Glutamatergic neuron (in vitro differentiated cells): ENCODE measurements around the gene TGM6. TPM values are rescaled to one million over a fixed set of nuclear protein-coding genes. Genes with fewer than 3 reads are reported as not detected.

Experiments
- DNase-seq: peaks from one replicate; pipeline ENCODE4 v3.0.0; 2022
- H3K27ac Mint-ChIP-seq: one replicate; pipeline ENCODE4 v1.8.0; 2020; ENCODE audit warnings: mild to moderate bottlenecking, mixed read lengths, inconsistent platforms; ENCODE audit not compliant: unreplicated experiment
- H3K27me3 Mint-ChIP-seq: one replicate; pipeline ENCODE4 v1.8.0; 2020; ENCODE audit warnings: mild to moderate bottlenecking, moderate library complexity, mixed read lengths, inconsistent platforms; ENCODE audit not compliant: unreplicated experiment
- H3K36me3 Mint-ChIP-seq: one replicate; pipeline ENCODE4 v1.8.0; 2020; ENCODE audit warnings: mild to moderate bottlenecking, mixed read lengths, inconsistent platforms; ENCODE audit not compliant: unreplicated experiment
- H3K4me1 Mint-ChIP-seq: one replicate; pipeline ENCODE4 v1.8.0; 2020; ENCODE audit warnings: mild to moderate bottlenecking, low read depth, mixed read lengths, inconsistent platforms; ENCODE audit not compliant: unreplicated experiment
- H3K4me3 Mint-ChIP-seq: one replicate; pipeline ENCODE4 v1.8.0; 2020; ENCODE audit warnings: mild to moderate bottlenecking, mixed read lengths, inconsistent platforms; ENCODE audit not compliant: unreplicated experiment
- H3K9me3 Mint-ChIP-seq: one replicate; pipeline ENCODE4 v1.8.0; 2020; ENCODE audit warnings: mild to moderate bottlenecking, moderate library complexity, mixed read lengths, inconsistent platforms; ENCODE audit not compliant: unreplicated experiment
- total RNA-seq: library from RNA; stranded (reverse); fragmentation: NEBNext Ultra II Directional; extraction: Animal tissue kit (Norgen Biotek cat#: 25700); gene quantifications from one replicate; pipeline ENCODE4 v1.2.1, GENCODE V29; 2021; ENCODE audit not compliant: unreplicated experiment
- TF ChIP-seq, protein P1 (sequence below): fragments of 200-600 bp; sonication (generic); IDR thresholded peaks from one replicate; pipeline ENCODE4 v1.5.0; 2021; ENCODE audit not compliant: partially characterized antibody, unreplicated experiment

The TGM6 gene
- total RNA-seq, 1 donor from 2014 or later, result not detected

GRCh38 chr20:2417213-2417541 is 36.5 kb downstream of the TGM6 start:
- DNase-seq, result no peak
- H3K27ac Mint-ChIP-seq, result no peak overlapping the region
- TF ChIP-seq, protein P1, sequence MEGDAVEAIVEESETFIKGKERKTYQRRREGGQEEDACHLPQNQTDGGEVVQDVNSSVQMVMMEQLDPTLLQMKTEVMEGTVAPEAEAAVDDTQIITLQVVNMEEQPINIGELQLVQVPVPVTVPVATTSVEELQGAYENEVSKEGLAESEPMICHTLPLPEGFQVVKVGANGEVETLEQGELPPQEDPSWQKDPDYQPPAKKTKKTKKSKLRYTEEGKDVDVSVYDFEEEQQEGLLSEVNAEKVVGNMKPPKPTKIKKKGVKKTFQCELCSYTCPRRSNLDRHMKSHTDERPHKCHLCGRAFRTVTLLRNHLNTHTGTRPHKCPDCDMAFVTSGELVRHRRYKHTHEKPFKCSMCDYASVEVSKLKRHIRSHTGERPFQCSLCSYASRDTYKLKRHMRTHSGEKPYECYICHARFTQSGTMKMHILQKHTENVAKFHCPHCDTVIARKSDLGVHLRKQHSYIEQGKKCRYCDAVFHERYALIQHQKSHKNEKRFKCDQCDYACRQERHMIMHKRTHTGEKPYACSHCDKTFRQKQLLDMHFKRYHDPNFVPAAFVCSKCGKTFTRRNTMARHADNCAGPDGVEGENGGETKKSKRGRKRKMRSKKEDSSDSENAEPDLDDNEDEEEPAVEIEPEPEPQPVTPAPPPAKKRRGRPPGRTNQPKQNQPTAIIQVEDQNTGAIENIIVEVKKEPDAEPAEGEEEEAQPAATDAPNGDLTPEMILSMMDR, result no peak
- no peaks in the 10 kb centered on the region for H3K36me3 Mint-ChIP-seq
- H3K27me3 Mint-ChIP-seq, result no peaks in the 10 kb centered on the region
- H3K4me1 Mint-ChIP-seq, result no peaks in the 10 kb centered on the region
- no peak overlapping the region for H3K4me3 Mint-ChIP-seq
- H3K9me3 Mint-ChIP-seq, result no peaks in the 10 kb centered on the region

DNA sequence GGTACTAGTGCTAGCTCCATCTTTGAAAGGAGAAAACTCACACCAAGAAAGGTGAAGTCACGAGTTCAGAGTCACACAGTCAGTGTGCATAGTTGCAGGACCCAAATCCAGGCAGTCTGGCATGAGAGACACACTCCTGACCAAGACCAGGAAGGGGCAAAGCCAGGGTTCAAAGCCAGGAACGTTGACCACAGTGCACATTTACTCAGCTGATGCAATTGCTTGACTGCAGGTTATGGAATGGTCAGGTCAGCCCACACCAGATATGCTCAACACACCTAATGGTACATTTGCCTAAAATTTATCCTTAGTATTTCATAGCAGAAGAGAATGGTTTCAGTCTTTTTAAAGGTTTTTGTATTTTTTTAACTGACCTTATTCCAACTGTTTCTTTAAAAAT is 37.7 kb downstream of the TGM6 start:
- H3K36me3 Mint-ChIP-seq, result no peaks in the 10 kb centered on the region
- TF ChIP-seq, protein P1, result no peak
- H3K27me3 Mint-ChIP-seq, result no peaks in the 10 kb centered on the region
- no peak overlapping the region for H3K27ac Mint-ChIP-seq
- H3K9me3 Mint-ChIP-seq, result peaks cover 2% of the 10 kb centered on the region
- DNase-seq, result no peak
- H3K4me1 Mint-ChIP-seq, result no peaks in the 10 kb centered on the region
- H3K4me3 Mint-ChIP-seq, result no peak overlapping the region

- H3K36me3 Mint-ChIP-seq, result no peaks in the 10 kb centered on the region
- H3K9me3 Mint-ChIP-seq, result peaks cover 5% of the 10 kb centered on the region
- H3K27ac Mint-ChIP-seq, result no peak overlapping the region
- no peaks in the 10 kb centered on the region for H3K27me3 Mint-ChIP-seq
- no peak overlapping the region for H3K4me3 Mint-ChIP-seq
- no peak for DNase-seq
- TF ChIP-seq, protein P1, result no peak
- no peaks in the 10 kb centered on the region for H3K4me1 Mint-ChIP-seq
These were observed 39.8 kb downstream of the TGM6 start for GRCh38 chr20:2420510-2420909.

DNA sequence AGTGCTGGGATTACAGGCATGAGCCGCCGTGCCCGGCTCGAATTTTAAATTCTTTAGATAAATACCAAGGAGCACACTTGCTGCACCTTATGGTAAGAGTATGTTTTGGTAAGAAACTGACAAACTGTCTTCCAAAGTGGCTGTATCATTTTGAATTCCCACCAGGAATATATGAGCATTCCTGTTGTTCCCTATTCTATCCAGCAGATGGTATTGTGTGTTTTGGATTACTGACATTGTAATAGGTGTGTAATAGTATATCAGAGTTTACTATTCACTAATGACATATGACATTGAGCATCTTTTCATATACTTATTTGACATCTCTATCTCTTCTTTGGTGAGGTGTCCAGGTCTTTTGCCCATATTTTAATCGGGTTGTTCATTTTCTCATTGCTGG is 40.5 kb downstream of the TGM6 start:
- no peaks in the 10 kb centered on the region for H3K27me3 Mint-ChIP-seq
- no peak overlapping the region for H3K27ac Mint-ChIP-seq
- no peaks in the 10 kb centered on the region for H3K36me3 Mint-ChIP-seq

GRCh38 chr20:2429051-2429450 is 48.4 kb downstream of the TGM6 start:
- Mint-ChIP-seq H3K9me3 (peaks cover 4% of the 10 kb centered on the region), H3K27me3 (no peaks in the 10 kb centered on the region), H3K27ac (no peak overlapping the region), H3K4me1 (no peaks in the 10 kb centered on the region), H3K4me3 (no peak overlapping the region), H3K36me3 (no peaks in the 10 kb centered on the region)
- TF ChIP-seq, protein P1, result no peak
- no peak for DNase-seq

More for the DNA sequence above, 40.5 kb downstream of the TGM6 start:
- Mint-ChIP-seq H3K9me3 (peaks cover 5% of the 10 kb centered on the region), H3K4me1 (no peaks in the 10 kb centered on the region), H3K4me3 (no peak overlapping the region)
- TF ChIP-seq, protein P1, result no peak
- no peak for DNase-seq
